ENCODE results near the gene C4orf50.

The C4orf50 gene

DNA sequence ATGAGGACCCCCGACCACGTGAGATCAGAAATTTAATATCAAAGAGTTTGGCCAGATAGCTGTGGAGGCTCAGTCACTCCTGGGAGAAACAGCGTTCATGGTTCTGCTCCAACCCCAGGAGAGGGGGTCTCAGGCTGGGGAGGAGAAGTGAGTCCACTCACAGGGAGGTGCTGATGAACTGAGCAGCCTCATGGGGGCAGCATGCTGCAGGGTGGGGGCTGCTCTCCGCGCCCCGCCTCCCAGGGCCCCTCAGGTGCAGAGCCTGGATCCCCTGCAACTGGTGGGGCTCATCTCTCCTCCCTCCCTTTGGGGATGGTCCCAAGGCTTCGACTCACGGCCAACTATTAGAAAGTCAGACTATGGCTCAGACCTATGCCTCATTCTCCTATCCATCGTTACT, 26.6 kb upstream of the C4orf50 start:
- peaks cover 15% of the 10 kb centered on the region for H3K27me3 ChIP-seq (ENCODE audit: insufficient read depth, poor library complexity, severe bottlenecking)
- no peaks in the 10 kb centered on the region for H3K4me1 ChIP-seq (ENCODE audit: insufficient read depth, poor library complexity, severe bottlenecking)
- no peaks in the 10 kb centered on the region for H3K36me3 ChIP-seq (ENCODE audit: low read depth)
- no peak overlapping the region for H3K27ac ChIP-seq (ENCODE audit: poor library complexity, severe bottlenecking)
- DNase-seq (ENCODE audit: low spot score) = no peak
- no peak for ATAC-seq (ENCODE audit: low read depth)
- TF ChIP-seq, protein P1, sequence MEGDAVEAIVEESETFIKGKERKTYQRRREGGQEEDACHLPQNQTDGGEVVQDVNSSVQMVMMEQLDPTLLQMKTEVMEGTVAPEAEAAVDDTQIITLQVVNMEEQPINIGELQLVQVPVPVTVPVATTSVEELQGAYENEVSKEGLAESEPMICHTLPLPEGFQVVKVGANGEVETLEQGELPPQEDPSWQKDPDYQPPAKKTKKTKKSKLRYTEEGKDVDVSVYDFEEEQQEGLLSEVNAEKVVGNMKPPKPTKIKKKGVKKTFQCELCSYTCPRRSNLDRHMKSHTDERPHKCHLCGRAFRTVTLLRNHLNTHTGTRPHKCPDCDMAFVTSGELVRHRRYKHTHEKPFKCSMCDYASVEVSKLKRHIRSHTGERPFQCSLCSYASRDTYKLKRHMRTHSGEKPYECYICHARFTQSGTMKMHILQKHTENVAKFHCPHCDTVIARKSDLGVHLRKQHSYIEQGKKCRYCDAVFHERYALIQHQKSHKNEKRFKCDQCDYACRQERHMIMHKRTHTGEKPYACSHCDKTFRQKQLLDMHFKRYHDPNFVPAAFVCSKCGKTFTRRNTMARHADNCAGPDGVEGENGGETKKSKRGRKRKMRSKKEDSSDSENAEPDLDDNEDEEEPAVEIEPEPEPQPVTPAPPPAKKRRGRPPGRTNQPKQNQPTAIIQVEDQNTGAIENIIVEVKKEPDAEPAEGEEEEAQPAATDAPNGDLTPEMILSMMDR (IDR thresholded peaks at IDR 0.05; ENCODE audit: poor library complexity, severe bottlenecking) = no peak
- no peak overlapping the region for H3K4me3 ChIP-seq (ENCODE audit: severe bottlenecking)
- no peaks in the 10 kb centered on the region for H3K9me3 ChIP-seq (ENCODE audit: severe bottlenecking)

DNA sequence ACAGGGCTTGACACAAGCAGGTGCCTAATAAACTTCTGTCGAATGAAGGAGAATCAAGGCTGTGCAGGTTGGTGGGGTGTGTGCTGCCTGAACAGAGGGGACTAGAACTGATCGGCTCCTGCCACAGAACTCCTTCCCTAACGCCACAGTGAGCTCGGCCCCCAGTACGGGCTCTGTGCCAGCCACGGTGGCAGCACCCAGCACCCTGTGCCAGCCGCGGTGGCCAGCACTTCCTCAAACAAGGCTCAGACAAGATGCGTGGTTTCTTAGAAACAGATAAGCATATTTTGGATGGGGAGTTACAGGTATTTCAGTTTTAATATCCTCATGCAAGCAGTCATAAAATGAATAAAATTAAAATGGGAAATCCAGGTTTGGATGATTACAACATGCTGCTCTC, 26.0 kb upstream of the C4orf50 start:
- Histone ChIP-seq H3K4me3 (ENCODE audit: severe bottlenecking) (no peak overlapping the region), H3K9me3 (ENCODE audit: severe bottlenecking) (no peaks in the 10 kb centered on the region), H3K27ac (ENCODE audit: poor library complexity, severe bottlenecking) (no peak overlapping the region), H3K36me3 (ENCODE audit: low read depth) (no peaks in the 10 kb centered on the region), H3K4me1 (ENCODE audit: insufficient read depth, poor library complexity, severe bottlenecking) (no peaks in the 10 kb centered on the region), H3K27me3 (ENCODE audit: insufficient read depth, poor library complexity, severe bottlenecking) (peaks cover 15% of the 10 kb centered on the region)
- ATAC-seq (ENCODE audit: low read depth) = no peak
- TF ChIP-seq, protein P1 (IDR thresholded peaks at IDR 0.05; ENCODE audit: poor library complexity, severe bottlenecking) = no peak
- no peak for DNase-seq (ENCODE audit: low spot score)

DNA sequence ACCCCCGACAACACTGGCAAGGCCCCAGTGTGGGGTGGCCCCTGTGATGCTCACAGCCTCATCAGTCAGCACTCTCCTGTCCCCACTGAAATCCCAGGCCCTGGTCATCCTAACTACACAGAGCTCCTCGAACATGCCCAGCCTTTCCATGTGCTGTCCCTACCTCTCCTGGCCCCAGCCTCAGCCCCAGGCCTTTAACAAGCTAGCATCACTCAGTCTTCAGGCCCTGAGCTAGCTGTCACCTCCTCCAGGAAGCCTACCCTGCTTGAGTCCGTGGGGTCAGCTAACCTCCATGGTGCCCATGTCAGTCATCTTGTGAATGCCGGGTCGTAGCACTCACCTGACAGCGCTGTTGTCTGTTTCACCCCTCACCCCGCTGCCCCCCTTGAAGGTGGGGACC, 25.6 kb upstream of the C4orf50 start:
- Histone ChIP-seq H3K27me3 (ENCODE audit: insufficient read depth, poor library complexity, severe bottlenecking) (peaks cover 15% of the 10 kb centered on the region), H3K4me1 (ENCODE audit: insufficient read depth, poor library complexity, severe bottlenecking) (no peaks in the 10 kb centered on the region), H3K36me3 (ENCODE audit: low read depth) (no peaks in the 10 kb centered on the region), H3K4me3 (ENCODE audit: severe bottlenecking) (no peak overlapping the region), H3K27ac (ENCODE audit: poor library complexity, severe bottlenecking) (no peak overlapping the region), H3K9me3 (ENCODE audit: severe bottlenecking) (no peaks in the 10 kb centered on the region)
- TF ChIP-seq, protein P1 (IDR thresholded peaks at IDR 0.05; ENCODE audit: poor library complexity, severe bottlenecking) = no peak
- DNase-seq (ENCODE audit: low spot score) = no peak
- ATAC-seq (ENCODE audit: low read depth) = no peak

DNA sequence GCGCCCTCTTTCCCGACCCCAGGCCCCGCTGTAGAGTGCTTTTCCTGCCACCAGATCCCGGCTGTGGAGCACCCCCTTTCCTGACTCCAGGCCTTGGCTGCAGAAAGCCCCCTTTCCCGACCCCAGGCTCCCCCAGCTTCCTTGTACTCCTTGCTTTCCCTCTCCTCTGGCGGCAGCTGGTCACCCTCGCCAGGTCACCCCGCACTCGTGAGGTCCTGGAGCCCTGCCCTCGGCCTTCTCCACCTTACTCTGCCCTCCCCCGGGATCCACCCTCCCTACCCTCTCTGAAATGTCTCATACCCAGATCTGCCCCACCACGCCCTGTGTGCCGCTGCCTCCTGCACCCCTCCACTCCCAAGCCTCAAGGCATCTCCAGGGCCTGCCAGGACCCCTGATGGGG, 25.0 kb upstream of the C4orf50 start:
- no peak overlapping the region for H3K4me3 ChIP-seq (ENCODE audit: severe bottlenecking)
- H3K9me3 ChIP-seq (ENCODE audit: severe bottlenecking) = no peaks in the 10 kb centered on the region
- no peaks in the 10 kb centered on the region for H3K36me3 ChIP-seq (ENCODE audit: low read depth)
- DNase-seq (ENCODE audit: low spot score) = no peak
- no peak overlapping the region for H3K27ac ChIP-seq (ENCODE audit: poor library complexity, severe bottlenecking)
- TF ChIP-seq, protein P1 (IDR thresholded peaks at IDR 0.05; ENCODE audit: poor library complexity, severe bottlenecking) = no peak
- ATAC-seq (ENCODE audit: low read depth) = no peak
- no peaks in the 10 kb centered on the region for H3K4me1 ChIP-seq (ENCODE audit: insufficient read depth, poor library complexity, severe bottlenecking)
- peaks cover 15% of the 10 kb centered on the region for H3K27me3 ChIP-seq (ENCODE audit: insufficient read depth, poor library complexity, severe bottlenecking)

DNA sequence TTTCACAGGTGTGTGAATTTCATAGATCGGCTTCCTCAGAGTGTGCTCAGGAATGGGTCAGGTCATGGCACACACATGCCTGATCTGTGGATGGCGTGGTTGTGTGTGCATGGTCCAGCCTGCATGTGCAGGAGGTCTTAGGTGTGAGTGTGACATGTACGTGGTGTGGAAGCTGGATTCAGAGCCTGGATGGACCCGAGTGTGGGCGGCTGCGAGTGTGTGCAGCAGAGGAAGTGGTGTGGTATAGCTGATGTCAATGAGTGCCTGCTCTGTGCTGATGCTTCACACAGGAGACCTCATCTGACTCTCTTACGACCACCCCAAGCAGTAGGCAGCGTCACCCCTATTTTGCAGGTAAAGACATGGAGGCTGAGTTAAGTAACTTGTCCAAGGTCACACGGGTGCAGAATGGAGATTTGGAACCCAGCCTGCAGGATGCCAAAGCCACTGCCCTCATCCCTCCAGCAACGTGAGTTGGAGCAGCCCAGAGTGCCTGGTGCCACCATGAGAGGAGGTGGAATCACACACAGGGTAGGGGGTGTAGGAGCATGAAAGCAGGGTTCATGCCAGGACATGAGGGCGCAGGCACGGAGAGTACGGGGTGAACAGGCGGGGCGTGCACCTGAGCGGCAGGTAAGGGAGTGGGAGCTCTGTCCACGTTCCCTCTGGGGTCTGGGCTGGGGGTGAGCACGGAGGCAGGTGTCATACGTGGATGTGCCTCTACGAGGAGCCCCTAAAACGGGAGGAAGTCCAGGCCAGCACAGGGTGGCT, 24.2 kb upstream of the C4orf50 start:
- H3K27ac ChIP-seq (ENCODE audit: poor library complexity, severe bottlenecking) = no peak overlapping the region
- H3K36me3 ChIP-seq (ENCODE audit: low read depth) = no peaks in the 10 kb centered on the region
- peaks cover 12% of the 10 kb centered on the region for H3K27me3 ChIP-seq (ENCODE audit: insufficient read depth, poor library complexity, severe bottlenecking)
- no peak overlapping the region for H3K4me3 ChIP-seq (ENCODE audit: severe bottlenecking)
- no peaks in the 10 kb centered on the region for H3K4me1 ChIP-seq (ENCODE audit: insufficient read depth, poor library complexity, severe bottlenecking)
- DNase-seq (ENCODE audit: low spot score) (no peak), ATAC-seq (ENCODE audit: low read depth) (no peak)
- TF ChIP-seq, protein P1 (IDR thresholded peaks at IDR 0.05; ENCODE audit: poor library complexity, severe bottlenecking) = no peak
- no peaks in the 10 kb centered on the region for H3K9me3 ChIP-seq (ENCODE audit: severe bottlenecking)
